ELR (cell line): ENCODE data around the gene USP24.

Experiments used
- DNase-seq: peaks from one replicate; pipeline ENCODE4 v3.0.0-alpha.2; 2015; ENCODE audit warnings: low read depth

The USP24 gene

GRCh38 chr1:55215194-55216021, at the start of gene USP24:
Gene USP24 (minus strand): TSS chr1:55215364. CDS start chr1:55215113, 251 bp downstream.
- peak; percentile 78 for DNase-seq

GRCh38 chr1:55262822-55263221, 47.7 kb upstream of the USP24 start:
- DNase-seq = peak; percentile 81

GRCh38 chr1:55259911-55260609, 44.9 kb upstream of the USP24 start:
- no peak for DNase-seq

- DNase-seq = no peak
These were observed 42.8 kb upstream of the USP24 start for GRCh38 chr1:55257958-55258357.

- no peak for DNase-seq
These were observed 40.7 kb upstream of the USP24 start for GRCh38 chr1:55255901-55256300.

GRCh38 chr1:55252942-55253589, 37.9 kb upstream of the USP24 start:
- no peak for DNase-seq

- peak; percentile 9 for DNase-seq
These were observed 35.4 kb upstream of the USP24 start for GRCh38 chr1:55250399-55251075.

GRCh38 chr1:55249646-55250398, 34.7 kb upstream of the USP24 start:
- no peak for DNase-seq

GRCh38 chr1:55246896-55247295, 31.7 kb upstream of the USP24 start:
- DNase-seq = no peak

- DNase-seq = no peak
These were observed 31.2 kb upstream of the USP24 start for GRCh38 chr1:55246331-55246730.

GRCh38 chr1:55245781-55246180, 30.6 kb upstream of the USP24 start:
- DNase-seq = peak; percentile 70

- peak; percentile 54 for DNase-seq
These were observed 29.4 kb upstream of the USP24 start for GRCh38 chr1:55244476-55245099.

GRCh38 chr1:55243655-55244054, 28.5 kb upstream of the USP24 start:
- DNase-seq = no peak

GRCh38 chr1:55239548-55239947, 24.4 kb upstream of the USP24 start:
- no peak for DNase-seq

GRCh38 chr1:55235722-55236121, 20.6 kb upstream of the USP24 start:
- peak; percentile 90 for DNase-seq

GRCh38 chr1:55234016-55234415, 18.9 kb upstream of the USP24 start:
- DNase-seq = peak; percentile 71

GRCh38 chr1:55233145-55233777, 18.1 kb upstream of the USP24 start:
- DNase-seq = peak; percentile 63

- no peak for DNase-seq
These were observed 17.4 kb upstream of the USP24 start for GRCh38 chr1:55232448-55233144.

- DNase-seq = no peak
These were observed 16.6 kb upstream of the USP24 start for GRCh38 chr1:55231745-55232144.

- no peak for DNase-seq
These were observed 15.5 kb upstream of the USP24 start for GRCh38 chr1:55230659-55231058.
